Smooth muscle cell (in vitro differentiated cells): ENCODE data around the gene CR2. TPM values are rescaled to one million over a fixed set of nuclear protein-coding genes. Genes with fewer than 3 reads are reported as not detected.

Source experiments
- DNase-seq: peaks from one replicate; lab custom pipeline; 2025; ENCODE audit not compliant: unreplicated experiment; lab: John Stamatoyannopoulos, UW
- H2AFZ ChIP-seq: fragments of 200-600 bp; sonication (generic); 2 replicates; pipeline ENCODE4 v1.6.0; 2016; ENCODE audit warnings: antibody characterized with exemption, low read depth, mild to moderate bottlenecking
- H3F3A ChIP-seq: fragments of 200-600 bp; sonication (generic); 2 replicates; pipeline ENCODE4 v1.6.0; 2017; ENCODE audit warnings: antibody characterized with exemption, low read depth
- H3K27ac ChIP-seq: fragments of 200-600 bp; sonication (generic); 2 replicates; pipeline ENCODE4 v1.5.1; 2016; ENCODE audit warnings: low read depth, mild to moderate bottlenecking
- H3K27me3 ChIP-seq: fragments of 200-600 bp; sonication (generic); 2 replicates; pipeline ENCODE4 v1.6.1; 2016; ENCODE audit warnings: low read depth, mild to moderate bottlenecking
- H3K36me3 ChIP-seq: fragments of 200-600 bp; sonication (generic); 2 replicates; pipeline ENCODE4 v1.5.1; 2016; ENCODE audit warnings: low read depth
- H3K4me1 ChIP-seq: fragments of 200-600 bp; sonication (generic); 2 replicates; pipeline ENCODE4 v1.5.1; 2016; ENCODE audit warnings: low read depth
- H3K4me2 ChIP-seq: fragments of 200-600 bp; sonication (generic); 2 replicates; pipeline ENCODE4 v1.6.0; 2016; ENCODE audit warnings: mild to moderate bottlenecking
- H3K4me3 ChIP-seq: fragments of 200-600 bp; sonication (generic); 2 replicates; pipeline ENCODE4 v1.5.1; 2016; ENCODE audit warnings: mild to moderate bottlenecking
- H3K79me2 ChIP-seq: fragments of 200-600 bp; sonication (generic); 2 replicates; pipeline ENCODE4 v1.6.0; 2016; ENCODE audit warnings: low read depth, mild to moderate bottlenecking
- H3K9ac ChIP-seq: fragments of 200-600 bp; sonication (generic); 2 replicates; pipeline ENCODE4 v1.6.0; 2016; ENCODE audit warnings: low read depth
- H3K9me3 ChIP-seq: fragments of 200-600 bp; sonication (generic); replicated peaks from 2 replicates; pipeline ENCODE4 v1.5.1; 2016; ENCODE audit warnings: low read depth
- H4K20me1 ChIP-seq: fragments of 200-600 bp; sonication (generic); 2 replicates; pipeline ENCODE4 v1.6.0; 2016; ENCODE audit warnings: low read depth
- WGBS: methylation state at CpG from one replicate; pipeline ENCODE4 v1.1.7; 2016; ENCODE audit warnings: low lambda C conversion rate; 5-methylcytosine and 5-hydroxymethylcytosine counted together
- polyA plus RNA-seq: library from polyadenylated mRNA; unstranded; fragments of >200 nt; fragmentation: Nextera tagmentation; extraction: Ambion mirVana; gene quantifications from 2 replicates; pipeline ENCODE4 v1.2.1, GENCODE V29; 2016
- total RNA-seq: library from RNA; depleted of rRNA; stranded (reverse); fragments of >200 nt; gene quantifications from 2 replicates; pipeline ENCODE4 v1.2.3, GENCODE V29; 2014
- TF ChIP-seq, protein P1 (sequence below): fragments of 200-600 bp; sonication (generic); IDR thresholded peaks from 2 replicates; pipeline ENCODE4 v1.5.1; 2017; ENCODE audit warnings: borderline replicate concordance, mild to moderate bottlenecking, antibody characterized with exemption; ENCODE audit not compliant: insufficient read depth, poor library complexity, severe bottlenecking

CR2 gene
- total and polyA plus RNA-seq, 2 experiments from 2014 or later: not detected

- H2AFZ ChIP-seq: peak within 1 kb of the TSS; percentile 93
- TF ChIP-seq, protein P1, sequence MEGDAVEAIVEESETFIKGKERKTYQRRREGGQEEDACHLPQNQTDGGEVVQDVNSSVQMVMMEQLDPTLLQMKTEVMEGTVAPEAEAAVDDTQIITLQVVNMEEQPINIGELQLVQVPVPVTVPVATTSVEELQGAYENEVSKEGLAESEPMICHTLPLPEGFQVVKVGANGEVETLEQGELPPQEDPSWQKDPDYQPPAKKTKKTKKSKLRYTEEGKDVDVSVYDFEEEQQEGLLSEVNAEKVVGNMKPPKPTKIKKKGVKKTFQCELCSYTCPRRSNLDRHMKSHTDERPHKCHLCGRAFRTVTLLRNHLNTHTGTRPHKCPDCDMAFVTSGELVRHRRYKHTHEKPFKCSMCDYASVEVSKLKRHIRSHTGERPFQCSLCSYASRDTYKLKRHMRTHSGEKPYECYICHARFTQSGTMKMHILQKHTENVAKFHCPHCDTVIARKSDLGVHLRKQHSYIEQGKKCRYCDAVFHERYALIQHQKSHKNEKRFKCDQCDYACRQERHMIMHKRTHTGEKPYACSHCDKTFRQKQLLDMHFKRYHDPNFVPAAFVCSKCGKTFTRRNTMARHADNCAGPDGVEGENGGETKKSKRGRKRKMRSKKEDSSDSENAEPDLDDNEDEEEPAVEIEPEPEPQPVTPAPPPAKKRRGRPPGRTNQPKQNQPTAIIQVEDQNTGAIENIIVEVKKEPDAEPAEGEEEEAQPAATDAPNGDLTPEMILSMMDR: no peak
- no peaks in the 10 kb centered on the region for H3K36me3 ChIP-seq
- no peaks in the 10 kb centered on the region for H4K20me1 ChIP-seq
- H3K79me2 ChIP-seq: no peaks in the 10 kb centered on the region
- no peak within 1 kb of the TSS for H3K9ac ChIP-seq
- H3K27me3 ChIP-seq: peaks cover 76% of the 10 kb centered on the region
- H3K4me2 ChIP-seq: peak within 1 kb of the TSS; percentile 92
- H3F3A ChIP-seq: no peaks in the 10 kb centered on the region
- H3K4me1 ChIP-seq: no peaks in the 10 kb centered on the region
- H3K27ac ChIP-seq: no peak within 1 kb of the TSS
- DNase-seq: no peak
- 3% methylated on average over 68 of the region's 68 CpGs for WGBS
- H3K9me3 ChIP-seq: no peaks in the 10 kb centered on the region
- peak within 1 kb of the TSS; percentile 60 for H3K4me3 ChIP-seq
Observed at GRCh38 chr1:207495801-207496792, 42.0 kb downstream of the CR2 start, which contains the start of gene CR1. Gene CR1, plus strand, starts transcription at chr1:207496157. Its CDS starts 111 bp downstream, at chr1:207496268.

DNA sequence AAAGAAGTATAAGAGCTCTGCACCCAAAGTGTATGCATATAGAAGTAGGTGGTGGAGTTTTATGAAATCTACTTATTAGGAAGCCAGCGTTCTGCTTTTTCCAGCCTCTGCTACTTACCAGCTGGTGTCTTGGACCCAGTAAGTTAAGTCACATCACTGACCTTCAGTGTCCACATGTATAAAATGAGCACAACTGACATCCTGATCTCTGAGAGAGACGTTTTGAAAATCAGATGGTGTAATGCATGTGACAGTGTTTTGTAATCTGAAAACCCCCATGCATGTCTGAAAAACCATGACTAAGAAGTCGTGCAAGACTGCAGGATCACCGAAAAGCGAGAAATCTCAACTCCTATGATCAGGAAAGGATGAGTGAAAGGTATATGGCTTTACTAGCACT lies 43.8 kb downstream of the CR2 start:
- no peaks in the 10 kb centered on the region for H3K4me1 ChIP-seq
- H3K9me3 ChIP-seq: no peaks in the 10 kb centered on the region
- H3K27ac ChIP-seq: no peak overlapping the region
- H3K27me3 ChIP-seq: peaks cover 91% of the 10 kb centered on the region
- H4K20me1 ChIP-seq: no peaks in the 10 kb centered on the region
- no peak for DNase-seq
- no peaks in the 10 kb centered on the region for H3F3A ChIP-seq
- TF ChIP-seq, protein P1: no peak
- H3K79me2 ChIP-seq: no peaks in the 10 kb centered on the region
- 73% methylated on average over 5 of the region's 5 CpGs for WGBS
- H3K36me3 ChIP-seq: no peaks in the 10 kb centered on the region
- H3K9ac ChIP-seq: no peak overlapping the region
- H3K4me3 ChIP-seq: no peak overlapping the region
- H3K4me2 ChIP-seq: no peak overlapping the region
- H2AFZ ChIP-seq: no peak overlapping the region

- H3K27me3 ChIP-seq: peaks cover 91% of the 10 kb centered on the region
- DNase-seq: no peak
- WGBS: 4% methylated on average over 4 of the region's 4 CpGs
- no peaks in the 10 kb centered on the region for H3K4me1 ChIP-seq
- TF ChIP-seq, protein P1: peak; percentile 79
- no peak overlapping the region for H3K4me2 ChIP-seq
- no peaks in the 10 kb centered on the region for H3K79me2 ChIP-seq
- no peaks in the 10 kb centered on the region for H3F3A ChIP-seq
- no peak overlapping the region for H2AFZ ChIP-seq
- H4K20me1 ChIP-seq: no peaks in the 10 kb centered on the region
- H3K36me3 ChIP-seq: no peaks in the 10 kb centered on the region
- H3K27ac ChIP-seq: no peak overlapping the region
- no peaks in the 10 kb centered on the region for H3K9me3 ChIP-seq
- no peak overlapping the region for H3K9ac ChIP-seq
- no peak overlapping the region for H3K4me3 ChIP-seq
Observed at GRCh38 chr1:207499573-207499972, 45.4 kb downstream of the CR2 start.
